ENCODE data around the gene ATXN7L1. TPM values are rescaled to one million over a fixed set of nuclear protein-coding genes. Genes with fewer than 3 reads are reported as not detected.

Gene ATXN7L1
- total and polyA plus RNA-seq, 5 donors, result 2.4 to 6.5 (median 4.5) TPM

DNA sequence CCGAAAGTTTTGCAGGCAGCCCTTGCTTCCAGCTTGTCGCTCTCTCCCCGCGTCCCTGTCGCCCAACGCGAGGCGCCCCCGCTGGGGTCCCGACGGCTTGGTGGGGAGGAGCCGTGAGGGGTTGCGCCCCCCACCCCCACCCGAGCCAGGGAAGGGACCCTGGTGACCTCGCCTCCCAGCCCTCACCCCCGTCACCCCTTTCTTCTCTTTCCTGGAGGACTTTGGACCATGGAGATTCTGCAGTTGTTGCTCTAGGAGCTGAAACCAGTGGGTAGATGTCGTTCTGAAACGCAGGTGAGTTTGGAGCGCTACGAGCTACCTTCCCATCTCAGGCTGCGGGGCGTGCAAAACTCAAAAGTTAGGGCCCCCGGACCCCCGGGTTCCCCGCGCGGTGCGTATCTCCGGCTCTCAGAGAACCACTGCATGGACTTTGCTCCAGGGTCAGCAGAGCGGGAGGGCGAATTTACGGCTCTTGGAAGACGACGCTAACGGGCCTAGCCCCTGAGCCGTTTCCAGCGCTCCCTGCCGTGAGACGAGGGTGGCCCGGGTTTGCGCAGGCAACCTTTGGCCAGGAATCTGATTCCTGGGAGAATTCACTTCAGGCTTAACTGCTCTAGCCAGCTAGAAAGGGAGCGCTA lies 684 bp upstream of the ATXN7L1 start:
- no peak overlapping the region for H3K27ac ChIP-seq (ENCODE audit: low read length)
- no peaks in the 10 kb centered on the region for H3K9me3 ChIP-seq (ENCODE audit: control insufficient read depth, low read length)
- 1% methylated on average over 42 of the region's 42 CpGs for WGBS
- intact Hi-C loops (cut with DNase I), result no loop called here
- peaks cover 3% of the 10 kb centered on the region for H3K4me1 ChIP-seq (ENCODE audit: control insufficient read depth, insufficient read depth, low read length)
- peak overlapping the region; percentile 98 for H3K4me3 ChIP-seq (ENCODE audit: low read length)
- peak; percentile 41 to 51 for ATAC-seq
- peak; percentile 34 to 76 (median 71) for DNase-seq
- no peaks in the 10 kb centered on the region for H3K27me3 ChIP-seq (ENCODE audit: control insufficient read depth, insufficient read depth)

DNA sequence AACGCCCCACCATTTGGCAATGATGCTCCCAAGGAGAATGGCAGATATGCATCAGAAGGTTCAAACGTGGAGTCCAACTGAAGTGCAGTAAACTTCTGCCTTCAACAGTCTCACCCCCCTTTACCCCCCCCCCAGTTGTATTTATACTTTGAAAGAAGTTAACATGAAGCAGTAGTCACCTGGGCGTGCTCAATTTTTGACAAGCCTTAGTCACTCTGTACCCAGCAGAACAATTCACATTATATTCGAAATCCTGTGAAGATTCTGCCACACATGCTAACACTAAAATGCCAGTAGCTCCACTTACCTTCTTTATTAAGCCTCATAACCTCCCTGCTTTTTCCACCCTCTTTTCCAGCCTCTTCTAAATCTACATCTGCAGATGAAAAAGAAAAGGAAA lies 894 bp downstream of the ATXN7L1 start:
- intact Hi-C loops (cut with DNase I), result no loop called here
- 52% methylated on average over 4 of the region's 4 CpGs for WGBS
- H3K27me3 ChIP-seq (ENCODE audit: control insufficient read depth, insufficient read depth), result no peaks in the 10 kb centered on the region
- no peaks in the 10 kb centered on the region for H3K9me3 ChIP-seq (ENCODE audit: control insufficient read depth, low read length)
- no peak overlapping the region for H3K27ac ChIP-seq (ENCODE audit: low read length)
- peak overlapping the region; percentile 98 for H3K4me3 ChIP-seq (ENCODE audit: low read length)
- no peak for DNase-seq
- ATAC-seq, result no peak
- peaks cover 3% of the 10 kb centered on the region for H3K4me1 ChIP-seq (ENCODE audit: control insufficient read depth, insufficient read depth, low read length)

- 91% methylated on average over 6 of the region's 6 CpGs for WGBS
- H3K27ac ChIP-seq (ENCODE audit: low read length), result no peak overlapping the region
- DNase-seq (no peak), ATAC-seq (no peak)
- H3K9me3 ChIP-seq (ENCODE audit: control insufficient read depth, low read length), result no peaks in the 10 kb centered on the region
- no peaks in the 10 kb centered on the region for H3K27me3 ChIP-seq (ENCODE audit: control insufficient read depth, insufficient read depth)
- intact Hi-C loops (cut with DNase I), result no loop called here
- peaks cover 3% of the 10 kb centered on the region for H3K4me1 ChIP-seq (ENCODE audit: control insufficient read depth, insufficient read depth, low read length)
- no peak overlapping the region for H3K4me3 ChIP-seq (ENCODE audit: low read length)
Observed at GRCh38 chr7:105874055-105874454, 2.3 kb downstream of the ATXN7L1 start.

- intact Hi-C loops (cut with DNase I), result no loop called here
- Histone ChIP-seq H3K27me3 (ENCODE audit: control insufficient read depth, insufficient read depth) (no peaks in the 10 kb centered on the region), H3K27ac (ENCODE audit: low read length) (no peak overlapping the region), H3K9me3 (ENCODE audit: control insufficient read depth, low read length) (no peaks in the 10 kb centered on the region), H3K4me3 (ENCODE audit: low read length) (no peak overlapping the region), H3K4me1 (ENCODE audit: control insufficient read depth, insufficient read depth, low read length) (no peaks in the 10 kb centered on the region)
- no peak for DNase-seq
- WGBS, result 98% methylated on average over 5 of the region's 5 CpGs
- ATAC-seq, result no peak
Observed at GRCh38 chr7:105872491-105872890, 3.9 kb downstream of the ATXN7L1 start.

DNA sequence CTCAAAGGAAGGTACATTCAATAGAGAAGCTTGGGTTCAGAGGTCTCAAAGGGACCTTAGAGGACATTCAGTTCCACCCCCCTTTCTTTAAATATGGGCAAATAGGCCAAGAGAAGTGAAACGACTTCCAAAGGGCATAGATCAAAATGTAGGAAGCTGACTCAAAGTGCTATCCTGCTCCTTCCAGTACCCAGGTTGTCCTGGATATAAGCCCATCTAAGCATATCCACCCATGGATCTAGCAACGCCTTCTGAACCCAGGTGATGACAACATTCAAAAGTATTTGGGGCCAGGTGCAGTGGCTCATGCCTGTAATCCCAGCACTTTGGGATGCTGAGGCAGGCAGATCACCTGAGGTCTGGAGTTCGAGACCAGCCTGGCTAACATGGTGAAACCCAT lies 5.3 kb downstream of the ATXN7L1 start:
- Histone ChIP-seq H3K27ac (ENCODE audit: low read length) (no peak overlapping the region), H3K9me3 (ENCODE audit: control insufficient read depth, low read length) (no peaks in the 10 kb centered on the region), H3K4me3 (ENCODE audit: low read length) (no peak overlapping the region), H3K4me1 (ENCODE audit: control insufficient read depth, insufficient read depth, low read length) (no peaks in the 10 kb centered on the region), H3K27me3 (ENCODE audit: control insufficient read depth, insufficient read depth) (no peaks in the 10 kb centered on the region)
- DNase-seq (no peak), ATAC-seq (no peak)
- WGBS, result 79% methylated on average over 3 of the region's 3 CpGs
- intact Hi-C loops (cut with DNase I), result no loop called here

DNA sequence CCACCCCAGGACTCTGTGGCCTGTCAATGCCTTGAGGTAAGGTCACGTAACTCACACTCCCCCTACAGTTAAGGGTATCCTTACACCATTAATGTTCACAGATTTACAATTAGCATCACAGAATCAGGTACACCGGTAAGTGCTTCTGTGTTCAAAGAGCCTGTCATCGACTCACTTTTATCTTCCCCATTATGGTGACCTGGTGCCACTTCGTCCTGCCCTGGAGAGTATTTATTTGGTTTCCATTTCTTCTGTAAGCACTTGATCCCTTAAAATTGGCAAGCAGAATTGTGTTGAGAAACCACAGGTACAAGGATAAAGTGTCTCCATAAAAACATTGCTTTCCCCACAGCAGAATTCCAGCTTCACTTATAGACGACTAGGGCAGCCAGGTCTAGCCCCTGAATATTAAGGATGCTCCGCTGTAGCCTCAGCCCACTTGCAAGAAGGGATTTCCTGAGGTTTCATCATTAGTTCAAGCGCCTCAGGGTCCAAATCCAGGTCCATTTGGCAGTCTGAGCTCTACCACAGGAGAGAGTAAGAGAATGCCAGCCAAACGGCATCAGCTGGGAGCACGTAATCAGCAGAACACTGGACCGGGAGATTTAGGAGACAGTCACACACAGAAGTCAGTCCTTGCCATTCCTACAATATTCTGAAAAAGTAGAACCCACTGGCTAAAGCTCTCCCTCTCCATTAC lies 10.1 kb downstream of the ATXN7L1 start:
- Histone ChIP-seq H3K4me3 (ENCODE audit: low read length) (no peak overlapping the region), H3K9me3 (ENCODE audit: control insufficient read depth, low read length) (no peaks in the 10 kb centered on the region), H3K27ac (ENCODE audit: low read length) (no peak overlapping the region), H3K4me1 (ENCODE audit: control insufficient read depth, insufficient read depth, low read length) (no peaks in the 10 kb centered on the region), H3K27me3 (ENCODE audit: control insufficient read depth, insufficient read depth) (no peaks in the 10 kb centered on the region)
- ATAC-seq (no peak), DNase-seq (no peak)
- WGBS, result 91% methylated on average over 10 of the region's 10 CpGs
- intact Hi-C loops (cut with DNase I), result no loop called here

DNA sequence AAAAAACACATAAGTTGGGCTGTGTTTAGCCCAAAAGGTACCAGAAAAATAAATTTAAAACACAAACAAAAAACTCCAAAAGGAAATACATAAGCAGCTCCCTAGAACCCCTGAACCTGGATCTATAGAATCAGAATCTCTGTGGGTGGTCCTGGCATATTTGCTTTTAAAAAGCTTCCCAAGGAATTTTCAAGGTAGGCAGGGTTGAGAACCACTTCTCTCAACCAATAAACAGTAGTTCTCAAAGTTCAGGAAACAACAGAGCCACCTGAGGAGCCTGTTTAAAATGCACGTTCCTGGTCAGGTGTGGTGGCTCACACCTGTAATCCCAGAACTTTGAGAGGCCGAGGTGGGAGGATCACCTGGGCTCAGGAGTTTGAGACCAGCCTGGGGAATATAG lies 12.5 kb downstream of the ATXN7L1 start:
- H3K27ac ChIP-seq (ENCODE audit: low read length), result no peak overlapping the region
- H3K4me1 ChIP-seq (ENCODE audit: control insufficient read depth, insufficient read depth, low read length), result no peaks in the 10 kb centered on the region
- H3K27me3 ChIP-seq (ENCODE audit: control insufficient read depth, insufficient read depth), result no peaks in the 10 kb centered on the region
- WGBS, result 96% methylated on average over 2 of the region's 2 CpGs
- ATAC-seq, result no peak
- H3K4me3 ChIP-seq (ENCODE audit: low read length), result no peak overlapping the region
- H3K9me3 ChIP-seq (ENCODE audit: control insufficient read depth, low read length), result no peaks in the 10 kb centered on the region
- no peak for DNase-seq
- intact Hi-C loops (cut with DNase I), result no loop called here

DNA sequence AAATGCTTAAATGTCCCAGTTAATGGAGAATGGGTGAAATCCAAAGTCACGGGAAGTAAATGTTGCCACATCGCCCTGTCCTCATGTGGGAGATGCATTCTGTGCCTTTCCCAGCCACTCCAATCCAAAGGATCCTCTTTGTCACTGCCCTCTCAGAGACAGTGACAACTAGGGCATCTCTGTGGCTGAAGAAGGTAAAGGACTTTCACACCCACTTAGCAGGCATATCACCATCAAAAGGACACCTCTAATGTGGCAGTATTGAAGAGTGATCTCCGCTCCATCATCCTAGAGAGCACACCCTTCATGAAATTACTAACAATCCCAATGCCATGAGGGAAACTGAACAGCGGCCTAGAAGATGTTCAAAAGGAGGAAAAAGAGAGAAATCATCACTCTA lies 13.6 kb downstream of the ATXN7L1 start:
- Histone ChIP-seq H3K4me1 (ENCODE audit: control insufficient read depth, insufficient read depth, low read length) (no peaks in the 10 kb centered on the region), H3K27me3 (ENCODE audit: control insufficient read depth, insufficient read depth) (no peaks in the 10 kb centered on the region), H3K27ac (ENCODE audit: low read length) (no peak overlapping the region), H3K9me3 (ENCODE audit: control insufficient read depth, low read length) (no peaks in the 10 kb centered on the region), H3K4me3 (ENCODE audit: low read length) (no peak overlapping the region)
- DNase-seq (no peak), ATAC-seq (peak in 1 of 2 donors; percentile 55)
- 81% methylated on average over 4 of the region's 4 CpGs for WGBS
- intact Hi-C loops (cut with DNase I), result no loop called here

DNA sequence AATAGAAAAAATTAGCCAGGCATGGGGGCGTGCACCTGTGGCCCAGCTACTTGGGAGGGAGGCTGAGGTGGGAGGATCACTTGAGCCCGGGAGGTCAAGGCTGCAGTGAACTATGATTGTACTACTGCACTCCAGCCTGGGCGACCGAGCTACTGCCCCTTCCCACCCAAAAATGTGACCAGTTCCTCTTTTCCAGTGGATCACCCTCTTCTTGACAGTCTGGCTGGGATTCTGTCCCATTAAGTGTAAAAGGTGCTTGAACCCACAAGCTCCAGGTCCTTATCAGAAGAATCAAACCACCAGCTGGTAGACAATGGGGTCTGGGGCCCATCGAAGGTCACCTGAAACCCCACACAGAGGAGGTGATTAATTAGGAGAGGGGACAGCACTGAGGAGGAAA lies 14.1 kb downstream of the ATXN7L1 start:
- no peak for ATAC-seq
- DNase-seq, result no peak
- H3K4me1 ChIP-seq (ENCODE audit: control insufficient read depth, insufficient read depth, low read length), result no peaks in the 10 kb centered on the region
- no peaks in the 10 kb centered on the region for H3K9me3 ChIP-seq (ENCODE audit: control insufficient read depth, low read length)
- 92% methylated on average over 5 of the region's 5 CpGs for WGBS
- intact Hi-C loops (cut with DNase I), result no loop called here
- H3K27me3 ChIP-seq (ENCODE audit: control insufficient read depth, insufficient read depth), result no peaks in the 10 kb centered on the region
- no peak overlapping the region for H3K4me3 ChIP-seq (ENCODE audit: low read length)
- no peak overlapping the region for H3K27ac ChIP-seq (ENCODE audit: low read length)

DNA sequence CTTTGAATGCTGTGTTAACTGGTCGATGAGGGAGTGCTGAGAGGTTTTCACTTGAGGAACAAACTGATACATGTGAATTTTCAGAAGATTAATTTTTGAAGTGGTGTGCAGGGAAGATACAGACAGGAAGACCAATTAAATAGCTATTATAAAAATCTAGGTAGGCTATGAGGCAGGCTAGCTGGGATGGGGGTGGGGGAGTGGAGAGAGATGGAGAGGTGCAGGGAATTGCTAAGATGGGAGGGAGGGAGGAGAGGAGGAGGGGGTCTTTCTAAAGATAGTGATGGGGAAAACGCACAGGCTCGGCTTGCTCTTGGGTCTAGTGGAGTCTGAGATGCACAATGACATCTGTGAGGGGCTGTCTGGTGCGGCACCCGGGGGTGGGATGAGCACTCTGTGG lies 15.2 kb downstream of the ATXN7L1 start:
- Histone ChIP-seq H3K27me3 (ENCODE audit: control insufficient read depth, insufficient read depth) (no peaks in the 10 kb centered on the region), H3K27ac (ENCODE audit: low read length) (no peak overlapping the region), H3K9me3 (ENCODE audit: control insufficient read depth, low read length) (no peaks in the 10 kb centered on the region), H3K4me1 (ENCODE audit: control insufficient read depth, insufficient read depth, low read length) (no peaks in the 10 kb centered on the region), H3K4me3 (ENCODE audit: low read length) (no peak overlapping the region)
- ATAC-seq, result no peak
- intact Hi-C loops (cut with DNase I), result no loop called here
- DNase-seq, result no peak
- WGBS, result 79% methylated on average over 5 of the region's 5 CpGs

GRCh38 chr7:105860793-105861192 lies 15.6 kb downstream of the ATXN7L1 start:
- Histone ChIP-seq H3K9me3 (ENCODE audit: control insufficient read depth, low read length) (no peaks in the 10 kb centered on the region), H3K27me3 (ENCODE audit: control insufficient read depth, insufficient read depth) (no peaks in the 10 kb centered on the region), H3K4me1 (ENCODE audit: control insufficient read depth, insufficient read depth, low read length) (no peaks in the 10 kb centered on the region), H3K27ac (ENCODE audit: low read length) (no peak overlapping the region), H3K4me3 (ENCODE audit: low read length) (no peak overlapping the region)
- DNase-seq (no peak), ATAC-seq (no peak)
- 94% methylated on average over 8 of the region's 8 CpGs for WGBS
- intact Hi-C loops (cut with DNase I), result no loop called here
